SH-SY5Y (cell line): ENCODE results near the gene GLRX.

Experiments
- GATA2 ChIP-seq: IDR thresholded peaks from 2 replicates; pipeline ENCODE4 v1.6.1; 2011; ENCODE audit warnings: mild to moderate bottlenecking, low read depth, low read length
- GATA3 ChIP-seq: IDR thresholded peaks from 2 replicates; pipeline ENCODE4 v1.6.1; 2011; ENCODE audit warnings: low read depth, mild to moderate bottlenecking, low read length, moderate library complexity

DNA sequence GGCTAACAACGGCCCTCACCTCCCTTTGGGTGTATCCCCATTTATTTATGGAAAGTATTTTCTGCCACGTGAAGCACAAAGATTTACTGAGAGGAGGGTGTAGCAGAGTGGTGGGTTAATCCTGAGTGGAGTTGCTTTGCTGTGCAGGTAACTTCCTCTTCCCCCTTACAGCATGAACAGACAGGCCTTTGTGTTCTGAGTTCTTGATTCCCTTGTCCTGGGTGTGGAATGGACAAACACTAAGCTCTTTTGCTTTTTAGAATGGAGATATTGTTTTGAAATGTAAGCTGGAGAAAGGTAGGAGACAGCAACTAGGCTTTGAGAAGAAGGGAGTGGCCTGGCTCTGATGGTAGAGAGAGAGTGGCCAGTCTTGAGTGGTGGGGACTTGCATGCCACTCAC, 17.1 kb upstream of the GLRX start:
- no peak for TF ChIP-seq GATA3
- TF ChIP-seq GATA2 = no peak
